Femur (tissue), 1 donor: ENCODE results near the gene ENOX1.
A peak's percentile ranks its signal among the peaks of the same experiment; 100 is the strongest.

ENCODE experiments used
- DNase-seq: peaks from one replicate; pipeline ENCODE4 v3.0.0-alpha.2; 2017

Gene ENOX1

DNA sequence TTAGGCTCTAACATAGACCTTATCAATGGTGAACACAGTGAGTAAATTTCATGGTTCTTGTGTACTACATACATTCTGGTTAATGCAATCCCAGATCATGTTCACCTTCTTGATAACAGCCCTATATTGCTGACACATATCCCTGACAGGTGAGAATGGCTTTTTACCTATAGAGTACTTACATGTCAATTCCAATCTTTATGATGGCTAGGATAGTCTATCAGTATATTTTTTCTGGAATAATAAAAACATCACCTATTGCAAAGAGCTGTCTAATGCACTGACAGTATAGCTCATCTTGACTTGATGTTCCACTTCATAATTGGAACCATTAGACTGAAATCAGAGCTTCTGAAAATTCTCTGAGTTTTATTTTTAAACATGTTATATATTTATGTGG is 199.4 kb downstream of the ENOX1 start:
- DNase-seq, result no peak

DNA sequence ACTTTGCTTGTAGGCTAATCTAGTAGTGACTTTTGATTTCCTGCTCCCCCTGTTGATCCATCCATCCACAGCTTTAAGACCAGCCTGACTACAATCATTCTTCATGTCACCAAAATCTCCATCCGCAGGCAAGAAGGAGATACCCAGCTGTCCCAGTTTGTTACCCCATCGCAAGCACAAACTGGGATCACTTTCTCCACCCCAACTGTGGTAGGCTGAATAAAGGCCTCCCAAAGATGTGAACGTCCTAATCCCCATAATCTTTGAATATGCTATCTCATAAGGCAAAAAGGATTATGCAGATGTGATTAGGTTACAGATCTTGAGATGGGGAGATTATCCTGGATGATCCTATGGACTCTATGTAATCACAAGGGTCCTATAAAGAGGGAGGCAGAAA is 202.0 kb downstream of the ENOX1 start:
- DNase-seq, result no peak

GRCh38 chr13:43583321-43583720 is 203.5 kb downstream of the ENOX1 start:
- DNase-seq, result no peak

- DNase-seq, result no peak
These were observed 206.5 kb downstream of the ENOX1 start for GRCh38 chr13:43580280-43580679.

DNA sequence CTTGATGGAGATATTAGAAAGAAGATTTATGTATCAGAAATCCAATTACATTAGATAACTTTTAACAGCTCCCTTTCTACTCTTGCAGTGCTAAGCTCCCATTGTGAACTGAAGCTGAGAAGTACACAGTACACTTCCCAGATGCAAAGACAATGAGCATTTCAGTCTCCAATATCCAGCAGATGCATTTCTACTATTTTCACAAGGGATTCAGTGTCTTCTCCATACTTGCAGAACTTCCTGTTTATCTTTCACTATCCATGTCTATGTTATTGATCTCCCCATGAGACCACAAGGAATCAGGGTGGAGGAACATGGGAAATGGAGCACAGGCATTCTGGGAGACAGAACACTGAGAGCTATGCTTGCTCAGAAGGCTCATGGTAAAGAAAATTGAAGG is 207.5 kb downstream of the ENOX1 start:
- no peak for DNase-seq

GRCh38 chr13:43574605-43575004 is 212.2 kb downstream of the ENOX1 start:
- DNase-seq, result no peak

GRCh38 chr13:43573802-43574514 is 212.8 kb downstream of the ENOX1 start:
- DNase-seq, result no peak

- DNase-seq, result no peak
These were observed 213.4 kb downstream of the ENOX1 start for GRCh38 chr13:43573361-43573740.

DNA sequence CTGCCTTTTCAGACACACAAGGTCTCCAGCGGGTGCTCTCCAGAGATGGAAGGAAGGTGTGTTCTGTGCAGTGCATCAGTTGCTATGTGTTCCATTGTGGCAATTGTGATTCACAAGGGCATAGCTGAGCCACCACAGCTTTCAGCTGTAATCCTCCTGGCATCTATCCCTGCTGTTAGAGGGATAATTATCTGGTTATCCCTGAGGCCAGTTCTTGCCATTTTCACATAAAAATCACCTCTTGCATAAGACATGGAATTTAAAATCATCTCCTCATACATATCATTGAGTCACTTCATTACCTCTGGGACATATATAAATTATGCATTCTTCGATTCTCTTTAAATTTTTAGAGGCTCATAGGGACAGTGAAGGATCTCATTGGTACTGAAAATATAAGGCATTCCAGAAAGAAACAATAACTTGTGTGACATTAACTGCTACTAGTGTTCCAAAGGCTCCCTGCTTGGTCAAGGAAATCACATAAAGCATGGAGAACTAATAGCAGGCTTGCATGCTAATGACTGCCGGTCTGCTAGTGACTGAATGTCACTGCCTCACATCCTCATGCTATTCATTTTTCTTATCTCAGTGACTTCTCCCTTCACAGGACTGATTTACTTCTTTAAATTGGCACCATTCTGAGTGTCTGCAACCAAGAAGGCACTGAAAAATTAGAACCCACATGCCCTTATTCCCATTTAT is 214.0 kb downstream of the ENOX1 start:
- DNase-seq, result no peak

DNA sequence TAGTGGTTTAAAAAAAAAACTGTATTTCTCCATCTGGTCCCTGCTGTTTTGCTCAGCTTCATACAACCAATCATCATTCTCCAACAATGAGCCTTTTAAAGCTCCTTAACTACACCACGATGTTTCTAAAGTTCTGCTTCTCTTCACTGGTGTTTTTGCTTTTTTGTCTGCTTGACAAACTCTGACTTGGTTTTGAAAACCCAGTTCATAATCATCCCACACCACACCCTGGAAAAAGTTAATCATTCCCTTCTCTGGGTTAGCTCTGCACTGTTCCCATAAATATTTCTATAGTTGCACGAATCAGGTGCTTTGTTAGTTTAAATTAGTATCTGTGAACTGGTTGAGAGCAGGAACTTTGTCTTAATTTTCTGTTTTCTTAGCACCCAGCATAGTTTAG is 217.1 kb downstream of the ENOX1 start:
- DNase-seq, result no peak

DNA sequence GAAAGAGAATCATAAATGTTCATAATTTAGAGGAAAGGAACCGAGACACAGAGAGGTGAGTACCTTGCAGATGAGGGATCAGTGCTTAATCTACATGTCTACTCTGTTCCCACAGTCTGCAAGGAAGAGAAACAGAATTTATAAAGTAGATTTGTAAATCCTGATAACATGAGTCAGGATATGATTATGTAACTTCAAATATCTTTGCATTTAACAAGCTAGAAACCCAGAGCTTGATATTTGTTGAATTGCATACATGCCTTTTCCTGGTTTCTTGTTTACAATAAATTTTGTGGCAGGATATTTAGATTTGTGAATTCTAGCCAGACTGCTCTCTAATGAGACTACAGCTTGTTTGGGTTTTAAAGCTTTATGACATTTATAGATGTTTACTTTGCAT is 219.2 kb downstream of the ENOX1 start:
- DNase-seq, result no peak

- no peak for DNase-seq
These were observed 221.8 kb downstream of the ENOX1 start for GRCh38 chr13:43564952-43565351.

- DNase-seq, result no peak
These were observed 225.7 kb downstream of the ENOX1 start for GRCh38 chr13:43561081-43561480.

DNA sequence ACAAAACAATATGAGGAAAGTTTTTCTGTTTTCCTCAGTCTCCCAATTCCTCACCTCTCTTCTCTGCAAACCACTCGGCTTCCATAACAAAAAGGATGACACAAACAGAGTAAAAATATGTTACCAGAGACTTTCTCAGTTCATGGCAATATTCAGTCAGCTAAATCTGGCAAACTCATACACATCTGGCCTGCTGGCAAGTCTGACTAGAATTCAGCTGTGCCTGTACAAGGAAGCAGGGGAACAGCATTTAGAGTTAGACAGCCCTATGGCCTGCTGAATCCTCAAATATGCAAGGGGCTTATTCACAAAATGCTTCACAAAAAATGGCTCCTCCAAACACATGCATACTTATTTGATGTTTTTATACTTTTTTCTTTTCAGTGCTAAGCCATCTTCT is 227.8 kb downstream of the ENOX1 start:
- peak; percentile 79 for DNase-seq

GRCh38 chr13:43558326-43558725 is 228.4 kb downstream of the ENOX1 start:
- no peak for DNase-seq

- no peak for DNase-seq
These were observed 231.1 kb downstream of the ENOX1 start for GRCh38 chr13:43555667-43556066.

GRCh38 chr13:43551897-43552456 is 234.8 kb downstream of the ENOX1 start:
- DNase-seq, result no peak

- no peak for DNase-seq
These were observed 240.0 kb downstream of the ENOX1 start for GRCh38 chr13:43546816-43547215.

DNA sequence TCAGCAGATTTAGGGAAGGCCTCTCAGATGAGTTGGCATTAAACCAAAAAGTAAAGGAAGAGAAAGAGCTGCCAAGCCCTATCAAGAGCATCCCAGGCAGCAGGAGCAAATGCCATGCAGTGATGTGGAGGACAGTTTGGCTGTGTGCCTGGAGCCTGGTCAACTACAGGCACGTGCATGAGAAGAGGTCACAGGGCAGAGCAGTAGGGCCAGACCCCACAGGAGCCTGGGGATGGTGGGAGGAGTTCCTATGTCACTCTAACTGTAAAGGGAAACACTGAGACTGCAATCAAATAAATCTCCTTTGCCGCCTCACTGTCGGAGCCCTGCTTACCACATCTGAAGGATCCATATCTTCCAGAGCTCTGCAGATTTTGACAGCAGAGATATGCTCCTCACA is 240.5 kb downstream of the ENOX1 start:
- DNase-seq, result no peak

GRCh38 chr13:43545317-43545874 is 241.4 kb downstream of the ENOX1 start:
- DNase-seq, result no peak

GRCh38 chr13:43544631-43545030 is 242.1 kb downstream of the ENOX1 start:
- DNase-seq, result no peak

GRCh38 chr13:43544011-43544410 is 242.8 kb downstream of the ENOX1 start:
- DNase-seq, result no peak

- no peak for DNase-seq
These were observed 243.4 kb downstream of the ENOX1 start for GRCh38 chr13:43543331-43543730.

DNA sequence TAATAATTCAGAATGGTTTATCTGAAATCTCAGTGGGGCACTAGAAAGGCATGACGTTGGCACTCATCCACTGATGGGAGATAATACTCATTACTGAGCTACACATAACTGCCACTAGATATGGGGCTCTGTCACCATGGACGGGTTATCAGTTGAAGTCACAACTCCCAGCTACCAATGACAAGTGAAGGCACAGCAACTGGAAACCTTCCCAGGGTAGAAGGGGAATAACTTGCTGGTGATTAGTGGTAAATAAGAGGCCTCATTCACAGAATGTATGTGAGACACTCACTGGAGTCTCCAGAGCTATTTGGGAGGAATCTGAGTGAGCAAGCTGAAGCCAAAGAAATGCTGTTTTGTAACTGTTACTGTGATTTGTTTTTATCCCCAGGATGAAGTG is 249.6 kb downstream of the ENOX1 start:
- no peak for DNase-seq
